AG04449 (cell line): ENCODE data around the gene ADAM8.

Source experiments
- CTCF ChIA-PET: fragments of 350-600 bp; formaldehyde crosslinking; extraction: SDS; loops from one replicate; lab custom pipeline; 2021; ENCODE audit warnings: antibody characterized with exemption; lab: Yijun Ruan, JAX
- POLR2A ChIA-PET: fragments of 400-600, 350-600 bp; formaldehyde crosslinking; extraction: SDS; loops from one replicate; lab custom pipeline; 2020; ENCODE audit warnings: antibody characterized with exemption, inconsistent platforms; lab: Yijun Ruan, JAX
- DNase-seq: peaks from one replicate; pipeline ENCODE4 v3.0.0-alpha.2; 2010; ENCODE audit warnings: low read depth, low spot score
- H3K4me3 ChIP-seq: 2 replicates; pipeline ENCODE4 v1.5.1; 2011; ENCODE audit warnings: low read depth, mild to moderate bottlenecking, control low read depth, low read length
- TF ChIP-seq, protein P1 (sequence below): IDR thresholded peaks from one replicate; pipeline ENCODE4 v1.5.1; 2011; ENCODE audit warnings: mild to moderate bottlenecking, moderate library complexity, low read length, control low read depth, inconsistent platforms; ENCODE audit not compliant: insufficient read depth; ENCODE audit errors: missing control alignments

Gene ADAM8

DNA sequence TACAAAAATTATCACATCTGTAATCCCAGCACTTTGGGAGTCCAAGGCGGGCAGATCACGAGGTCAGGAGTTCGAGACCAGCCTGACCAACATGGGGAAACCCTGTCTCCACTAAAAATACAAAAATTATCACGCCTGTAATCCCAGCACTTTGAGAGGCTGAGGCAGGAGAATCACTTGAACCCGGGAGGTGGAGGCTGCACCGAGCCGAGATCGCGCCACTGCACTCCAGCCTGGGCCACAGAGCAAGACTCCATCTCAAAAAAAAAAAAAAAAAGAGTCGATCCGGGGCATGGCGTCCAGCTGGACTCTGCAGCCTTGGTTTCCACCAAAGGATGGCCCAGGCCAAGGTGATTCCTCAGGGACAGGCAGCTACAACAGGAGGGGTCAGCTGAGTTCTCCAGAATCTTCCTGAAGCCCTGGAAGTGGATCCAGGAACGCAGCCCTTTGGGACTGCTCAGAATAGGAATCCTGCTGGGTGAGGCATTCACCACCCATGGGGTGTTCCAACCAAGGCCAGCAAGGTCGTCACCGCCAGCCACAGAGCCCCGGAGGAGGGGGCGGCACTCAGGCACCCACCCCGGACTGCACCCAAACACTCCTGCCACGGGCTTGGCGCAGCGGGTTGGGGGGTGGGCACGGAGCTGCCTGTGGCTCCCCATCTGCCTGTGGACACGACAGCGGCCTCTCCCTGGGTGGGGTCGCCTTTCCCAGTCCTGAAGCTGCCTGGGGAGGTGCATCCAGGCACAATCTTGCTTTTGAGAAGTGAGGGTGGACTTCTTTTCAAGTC is 58.7 kb downstream of the ADAM8 start:
- ChIA-PET CTCF (no interaction called here), POLR2A (interaction anchor here (0.6 kb wide), 1 partner anchor 965 kb away, joined by 3 read pairs; no protein-coding TSS in a partner anchor)
- DNase-seq, result no peak
- TF ChIP-seq, protein P1, sequence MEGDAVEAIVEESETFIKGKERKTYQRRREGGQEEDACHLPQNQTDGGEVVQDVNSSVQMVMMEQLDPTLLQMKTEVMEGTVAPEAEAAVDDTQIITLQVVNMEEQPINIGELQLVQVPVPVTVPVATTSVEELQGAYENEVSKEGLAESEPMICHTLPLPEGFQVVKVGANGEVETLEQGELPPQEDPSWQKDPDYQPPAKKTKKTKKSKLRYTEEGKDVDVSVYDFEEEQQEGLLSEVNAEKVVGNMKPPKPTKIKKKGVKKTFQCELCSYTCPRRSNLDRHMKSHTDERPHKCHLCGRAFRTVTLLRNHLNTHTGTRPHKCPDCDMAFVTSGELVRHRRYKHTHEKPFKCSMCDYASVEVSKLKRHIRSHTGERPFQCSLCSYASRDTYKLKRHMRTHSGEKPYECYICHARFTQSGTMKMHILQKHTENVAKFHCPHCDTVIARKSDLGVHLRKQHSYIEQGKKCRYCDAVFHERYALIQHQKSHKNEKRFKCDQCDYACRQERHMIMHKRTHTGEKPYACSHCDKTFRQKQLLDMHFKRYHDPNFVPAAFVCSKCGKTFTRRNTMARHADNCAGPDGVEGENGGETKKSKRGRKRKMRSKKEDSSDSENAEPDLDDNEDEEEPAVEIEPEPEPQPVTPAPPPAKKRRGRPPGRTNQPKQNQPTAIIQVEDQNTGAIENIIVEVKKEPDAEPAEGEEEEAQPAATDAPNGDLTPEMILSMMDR, result no peak
- H3K4me3 ChIP-seq, result no peak overlapping the region

DNA sequence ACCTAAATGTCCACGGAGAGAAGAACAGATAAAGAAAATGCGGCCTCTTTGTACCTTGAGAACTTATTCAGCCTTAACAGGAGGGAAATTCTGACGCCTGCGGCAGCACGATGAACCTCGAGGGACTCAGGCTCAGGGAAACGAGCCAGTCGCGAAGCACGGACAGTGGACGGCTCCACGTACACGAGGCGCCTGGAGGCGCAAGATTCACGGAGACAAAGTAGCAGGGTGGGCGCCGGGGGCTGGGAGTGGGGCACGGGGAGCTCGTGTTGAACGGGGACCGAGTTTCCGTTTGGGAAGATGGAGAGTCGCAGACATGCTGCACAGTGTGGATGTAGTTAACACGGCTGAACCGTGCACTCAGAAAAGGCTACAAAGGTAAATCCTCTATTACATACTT is 59.9 kb downstream of the ADAM8 start:
- CTCF ChIA-PET, result no interaction called here

DNA sequence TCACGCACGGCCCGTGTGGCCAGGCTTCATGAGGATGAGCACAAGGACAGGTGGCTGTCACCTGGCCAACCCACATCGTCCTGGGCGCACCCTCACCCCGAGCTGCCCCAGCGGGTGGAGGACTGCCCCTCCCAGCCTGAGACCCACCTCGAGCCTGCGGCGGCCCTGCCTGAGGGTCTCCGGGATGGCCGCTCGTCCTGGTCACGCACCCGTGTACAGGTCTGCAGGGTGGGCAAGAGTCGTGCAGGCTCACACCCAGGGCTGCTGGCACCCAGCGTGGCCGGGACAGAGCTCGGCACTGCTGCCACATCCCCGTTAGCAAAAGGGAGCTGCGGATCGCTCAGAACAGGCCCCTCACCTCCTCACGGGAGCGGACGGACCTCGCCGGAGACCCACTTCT is 61.1 kb downstream of the ADAM8 start:
- POLR2A ChIA-PET, result no interaction called here
- TF ChIP-seq, protein P1, result no peak
- no peak overlapping the region for H3K4me3 ChIP-seq
- DNase-seq, result no peak
- CTCF ChIA-PET, result no interaction called here

More for the DNA sequence above, 59.9 kb downstream of the ADAM8 start:
- DNase-seq, result no peak
- H3K4me3 ChIP-seq, result no peak overlapping the region
- POLR2A ChIA-PET, result no interaction called here
- TF ChIP-seq, protein P1, result no peak

DNA sequence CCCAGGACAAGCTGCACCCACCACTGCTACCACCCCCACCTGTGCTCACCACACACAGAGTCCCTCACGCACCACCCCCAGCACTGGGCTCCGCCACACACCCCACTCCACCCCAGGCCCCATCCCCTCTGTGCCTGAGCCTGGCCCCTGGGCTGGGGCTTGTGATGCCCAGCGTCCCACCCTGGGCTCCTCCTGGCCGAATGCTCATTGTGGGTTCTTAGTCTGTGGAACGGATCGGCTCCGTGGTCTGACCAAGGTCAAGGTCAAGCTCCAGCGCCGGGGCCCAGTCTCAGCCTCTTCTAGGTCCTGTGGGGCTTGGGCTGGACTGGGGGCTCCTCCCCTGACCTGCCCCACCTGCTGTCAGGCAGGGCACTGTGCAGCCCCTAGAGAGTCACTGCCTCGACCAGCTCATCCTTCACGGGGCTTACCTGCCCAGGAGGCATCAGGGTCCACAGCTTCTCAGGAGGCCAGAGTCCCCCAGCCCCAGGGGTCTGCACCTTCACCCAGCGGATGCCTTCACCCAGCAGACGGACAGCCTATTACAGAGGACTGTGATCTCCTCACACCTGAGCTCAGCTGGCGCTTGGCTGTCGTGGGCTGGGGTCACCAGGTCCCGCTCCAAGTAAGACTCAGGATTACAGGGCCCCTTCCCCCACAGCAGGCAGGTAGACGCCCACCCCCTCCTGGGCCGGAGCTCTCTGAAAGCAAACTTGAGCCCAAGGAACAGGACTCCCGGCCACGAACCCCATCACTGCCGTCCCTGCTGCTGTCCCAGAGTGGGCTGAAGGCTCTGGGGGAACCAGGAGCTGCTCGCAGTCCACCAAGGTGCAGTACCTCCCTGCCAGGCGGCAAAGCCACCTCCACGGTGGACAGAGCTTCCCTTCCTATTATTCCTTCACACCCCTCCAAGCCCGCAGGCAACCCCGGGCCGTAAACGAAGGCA is 61.9 kb downstream of the ADAM8 start:
- no peak overlapping the region for H3K4me3 ChIP-seq
- DNase-seq, result no peak
- TF ChIP-seq, protein P1, result no peak
- CTCF ChIA-PET, result no interaction called here
- POLR2A ChIA-PET, result no interaction called here

DNA sequence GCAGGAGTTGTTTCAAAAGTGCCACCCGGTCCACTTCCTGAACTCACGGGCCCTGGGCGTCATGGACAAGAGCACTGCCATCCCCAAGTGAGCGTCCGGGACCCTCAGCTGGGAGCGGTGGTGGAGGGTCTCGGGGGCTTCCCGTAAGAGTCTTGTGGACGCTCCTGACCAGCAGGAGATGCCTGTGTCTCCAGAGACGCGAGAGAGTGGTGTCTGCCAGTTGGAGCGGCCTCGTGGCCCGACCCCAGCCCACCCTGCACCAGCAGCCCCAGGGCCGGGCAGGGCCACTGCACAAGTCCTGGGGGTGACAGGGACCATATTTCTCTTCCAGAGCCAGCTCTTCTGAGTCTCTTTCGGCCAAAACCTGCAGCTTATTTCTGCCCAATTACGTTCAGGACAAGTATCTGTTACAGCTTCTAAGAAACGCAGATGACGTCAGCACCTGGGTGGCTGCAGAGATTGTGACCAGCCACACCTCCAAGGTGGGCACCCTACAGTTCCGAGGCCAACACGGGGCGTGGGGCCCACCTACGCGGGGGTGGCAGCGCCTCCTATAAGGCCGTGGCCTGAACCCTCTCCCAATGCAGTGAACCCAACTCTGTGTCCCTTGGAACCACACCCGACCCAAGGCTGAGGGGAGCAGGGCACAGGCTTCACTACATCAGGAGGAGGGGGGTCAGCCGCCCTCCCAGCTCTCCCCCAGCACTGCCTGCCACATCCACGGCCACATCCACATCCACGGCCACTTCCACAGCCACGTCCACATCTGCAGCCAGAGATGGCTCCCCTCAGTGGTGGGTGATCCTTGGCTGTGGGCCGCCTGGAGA is 62.8 kb downstream of the ADAM8 start:
- ChIA-PET POLR2A (no interaction called here), CTCF (no interaction called here)
- DNase-seq, result no peak
- TF ChIP-seq, protein P1, result no peak
- H3K4me3 ChIP-seq, result no peak overlapping the region
